ENCODE data around the gene ADAP1. TPM values are rescaled to one million over a fixed set of nuclear protein-coding genes. Genes with fewer than 3 reads are reported as not detected.
A peak's percentile ranks its signal among the peaks of the same experiment; 100 is the strongest.

ADAP1 gene
- total and polyA plus RNA-seq, 2 of the 13 experiments (the other 11 are each of a cell fraction or from before 2014, with no cell fraction given) = 10.5 to 24.6 TPM

DNA sequence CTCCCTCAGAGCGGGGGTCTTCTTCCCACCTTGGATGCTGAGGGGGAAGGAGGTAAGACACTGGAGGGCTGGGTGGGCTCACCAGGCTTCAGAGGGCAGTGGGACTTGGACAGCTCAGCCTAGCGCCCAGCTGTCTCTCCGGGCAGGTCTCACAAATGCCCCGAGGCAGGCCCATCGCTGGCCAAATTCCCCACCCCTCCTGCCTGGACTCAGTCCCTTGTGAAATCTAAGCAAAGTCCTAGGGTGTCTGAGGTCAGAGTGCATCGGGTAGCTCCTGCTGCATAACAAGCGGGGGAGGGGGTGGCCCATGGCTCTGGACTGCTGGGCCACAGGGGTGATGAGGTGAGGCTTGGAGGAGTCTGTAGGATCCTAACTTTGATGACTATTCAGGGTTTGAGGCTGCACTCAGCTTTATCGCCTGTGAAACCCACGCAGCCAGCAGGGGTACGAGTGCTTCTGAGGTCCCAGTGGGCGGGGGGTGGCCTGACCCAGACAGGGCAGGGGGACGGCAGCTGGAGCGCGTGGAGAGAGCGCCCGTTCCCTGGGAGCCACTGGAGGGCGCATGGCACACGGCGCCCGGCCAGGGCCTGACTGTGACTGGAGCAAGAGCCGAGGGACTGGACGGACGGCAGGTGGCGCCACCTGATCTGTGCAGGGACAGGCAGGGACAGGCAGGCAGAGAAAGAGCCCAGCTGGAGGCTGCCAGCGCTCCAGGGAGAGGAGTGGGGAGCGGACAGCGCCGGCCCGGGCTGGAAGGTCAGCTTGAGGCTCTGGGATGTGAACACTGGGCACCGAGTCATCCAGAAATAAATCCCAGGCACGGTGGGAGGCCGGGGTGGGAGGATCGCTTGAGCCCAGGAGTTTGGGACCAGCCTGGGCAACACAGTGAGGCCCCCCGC, 38.5 kb upstream of the ADAP1 start (continued):
- no peak for TF ChIP-seq ZNF354B (CRISPR knock-in tag; IDR thresholded peaks at IDR 0.05)
- peak in 1 of 2 experiments; percentile 87; a peak in 2 of 4 replicates for TF ChIP-seq KLF16 (CRISPR knock-in tag; IDR thresholded peaks at IDR 0.05)
- TF ChIP-seq ZNF816 (CRISPR knock-in tag; IDR thresholded peaks at IDR 0.05; ENCODE audit: borderline replicate concordance) = no peak; the same call in 1 of the 2 replicates
- TF ChIP-seq PTBP1 (IDR thresholded peaks at IDR 0.05; ENCODE audit: low read depth, low read length, poor library complexity, severe bottlenecking) = no peak
- TF ChIP-seq HNF1A (IDR thresholded peaks at IDR 0.05; ENCODE audit: low read depth) = peak; percentile 39; the same call in 1 of the 2 replicates
- peak; percentile 89 for TF ChIP-seq HNF1A (CRISPR knock-in tag; IDR thresholded peaks at IDR 0.05; ENCODE audit: borderline replicate concordance)
- TF ChIP-seq ZBTB3 (CRISPR knock-in tag; IDR thresholded peaks at IDR 0.05; ENCODE audit: borderline replicate concordance, low read depth) = peak; percentile 79; the same call in 1 of the 2 replicates
- peak; percentile 74; the same call in 1 of the 2 replicates for TF ChIP-seq FOXK1 (CRISPR knock-in tag; IDR thresholded peaks at IDR 0.05; ENCODE audit: borderline replicate concordance, low read depth)
- no peak; the same call in 1 of the 2 replicates for TF ChIP-seq ZBTB34 (CRISPR knock-in tag; IDR thresholded peaks at IDR 0.05)
- TF ChIP-seq ZNF280B (CRISPR knock-in tag; IDR thresholded peaks at IDR 0.05; ENCODE audit: borderline replicate concordance) = peak; percentile 81; the same call in 1 of the 2 replicates
- TF ChIP-seq IRF9 (CRISPR knock-in tag; IDR thresholded peaks at IDR 0.05; ENCODE audit: borderline replicate concordance) = peak; percentile 91; the same call in 1 of the 2 replicates
- TF ChIP-seq ZSCAN21 (CRISPR knock-in tag; IDR thresholded peaks at IDR 0.05; ENCODE audit: borderline replicate concordance) = peak; percentile 92
- TF ChIP-seq ZBTB21 (CRISPR knock-in tag; IDR thresholded peaks at IDR 0.05) = no peak
- peak; percentile 56 for TF ChIP-seq POLR2AphosphoS5 (IDR thresholded peaks at IDR 0.05; ENCODE audit: low read depth, low read length)
- TF ChIP-seq HDAC2 (CRISPR knock-in tag; IDR thresholded peaks at IDR 0.05) = peak; percentile 91
- TF ChIP-seq RXRA (CRISPR knock-in tag; IDR thresholded peaks at IDR 0.05) = peak; percentile 94
- TF ChIP-seq MYC (CRISPR knock-in tag; IDR thresholded peaks at IDR 0.05; ENCODE audit: borderline replicate concordance) = peak; percentile 97
- TF ChIP-seq ZNF782 (CRISPR knock-in tag; IDR thresholded peaks at IDR 0.05; ENCODE audit: borderline replicate concordance) = peak; percentile 89; the same call in 1 of the 2 replicates
